HepG2 (cell line): ENCODE measurements around the gene FNDC3A. TPM values are rescaled to one million over a fixed set of nuclear protein-coding genes. Genes with fewer than 3 reads are reported as not detected.

Experiments used
- EED ChIP-seq: sonication (generic); formaldehyde crosslinking; IDR thresholded peaks from 2 replicates; pipeline ENCODE4 v1.5.0; 2020; ENCODE audit warnings: mild to moderate bottlenecking, missing genetic modification reagents
- HNRNPK ChIP-seq: fragments of 200-400 bp; formaldehyde crosslinking; IDR thresholded peaks from 2 replicates; pipeline ENCODE4 v1.6.1; 2018; ENCODE audit warnings: low read length, low read depth, moderate library complexity, mild to moderate bottlenecking; ENCODE audit not compliant: poor library complexity, severe bottlenecking
- PCBP2 ChIP-seq: fragments of 200-400 bp; formaldehyde crosslinking; optimal IDR thresholded peaks from 2 replicates; pipeline ENCODE3; 2018; ENCODE audit warnings: low read length, low read depth; ENCODE audit not compliant: poor library complexity, severe bottlenecking
- SMYD3 ChIP-seq: sonication (generic); formaldehyde crosslinking; IDR thresholded peaks from 2 replicates; pipeline ENCODE4 v1.8.1; 2023; ENCODE audit warnings: mild to moderate bottlenecking, missing genetic modification reagents
- SRF ChIP-seq: IDR thresholded peaks from 2 replicates; pipeline ENCODE4 v1.6.1; 2011; ENCODE audit warnings: mild to moderate bottlenecking, low read depth, low read length, moderate library complexity
- SSRP1 ChIP-seq: IDR thresholded peaks from 2 replicates; pipeline ENCODE4 v1.6.1; 2016; ENCODE audit warnings: control low read depth
- TBX3 ChIP-seq: fragments of 450-650 bp; IDR thresholded peaks from 2 replicates; pipeline ENCODE4 v1.6.1; 2017; ENCODE audit warnings: antibody characterized with exemption, mild to moderate bottlenecking, inconsistent platforms, borderline replicate concordance
- ZBTB7A ChIP-seq: sonication (generic); formaldehyde crosslinking; IDR thresholded peaks from 2 replicates; pipeline ENCODE4 v1.8.0; 2022; ENCODE audit warnings: mild to moderate bottlenecking, missing genetic modification reagents
- ZBTB8A ChIP-seq: sonication (generic); formaldehyde crosslinking; IDR thresholded peaks from 2 replicates; pipeline ENCODE4 v1.4.0; 2020; ENCODE audit warnings: mild to moderate bottlenecking, low read depth, missing genetic modification reagents, borderline replicate concordance
- ZNF574 ChIP-seq: sonication (generic); formaldehyde crosslinking; IDR thresholded peaks from 2 replicates; pipeline ENCODE4 v1.4.0; 2020; ENCODE audit warnings: missing genetic modification reagents
- ZNF670 ChIP-seq: sonication (generic); formaldehyde crosslinking; IDR thresholded peaks from 2 replicates; pipeline ENCODE4 v1.8.0; 2022; ENCODE audit warnings: mild to moderate bottlenecking, missing genetic modification reagents, borderline replicate concordance
- polyA plus RNA-seq, 8 experiments: library from polyadenylated mRNA; depleted of rRNA in 3 of 8; stranded (reverse) in 7 of 8; unstranded in 1 of 8; fragments of >200 nt; fragmentation: Illumina TruSeq in 4 of 8; extraction: Trizol in 4 of 8; gene quantifications; 2 replicates each; pipeline versions ENCODE4 v1.2.1 to v1.2.3, GENCODE V29; 2011 to 2016; ENCODE audit warnings: low read depth in 4 of 8, missing spikeins in 1 of 8, mixed read lengths in 1 of 8; ENCODE audit not compliant: insufficient read depth in 1 of 8
- total RNA-seq, 5 experiments: library from RNA; depleted of rRNA; stranded (reverse); fragments of >200 nt; fragmentation: Illumina TruSeq; extraction: Trizol; gene quantifications; 2 replicates each; pipeline ENCODE4 v1.2.3, GENCODE V29; 2016; ENCODE audit warnings: low read depth in 1 of 5
- TF ChIP-seq, protein P1 (sequence below): sonication (generic); formaldehyde crosslinking; conservative IDR thresholded peaks from 2 replicates; pipeline ENCODE4 v1.8.0; 2022; ENCODE audit warnings: missing genetic modification reagents
- TF ChIP-seq, protein P2 (sequence below): sonication (generic); formaldehyde crosslinking; IDR thresholded peaks from 2 replicates; pipeline ENCODE4 v1.5.0; 2020; ENCODE audit warnings: mild to moderate bottlenecking, missing genetic modification reagents, borderline replicate concordance
- TF ChIP-seq, protein P3 (sequence below): sonication (generic); formaldehyde crosslinking; IDR thresholded peaks from 2 replicates; pipeline ENCODE4 v1.5.0; 2020; ENCODE audit warnings: missing genetic modification reagents, mild to moderate bottlenecking, borderline replicate concordance
- TF ChIP-seq, protein P4 (sequence below): sonication (generic); formaldehyde crosslinking; IDR thresholded peaks from 2 replicates; pipeline ENCODE4 v1.9.0; 2022; ENCODE audit warnings: low read depth, missing genetic modification reagents

Gene FNDC3A
- total and polyA plus RNA-seq, 2 of the 13 experiments (the other 11 are each of a cell fraction or from before 2014, with no cell fraction given): 36.7 to 39.3 TPM

GRCh38 chr13:48975856-48976575 lies at the start of gene FNDC3A (continued):
- TF ChIP-seq ZNF574 (CRISPR knock-in tag) (peak; percentile 55), EED (CRISPR knock-in tag) (0 out of 2 replicates have a peak, but pooled peaks have one; percentile 3), SRF (no peak), ZBTB8A (CRISPR knock-in tag) (no peak), ZBTB7A (CRISPR knock-in tag) (0 out of 2 replicates have a peak, but pooled peaks have one; percentile 15), HNRNPK (peak; percentile 53), SMYD3 (CRISPR knock-in tag) (0 out of 2 replicates have a peak, but pooled peaks have one; percentile 20), ZNF670 (peak; percentile 66; the same call in 1 of the 2 replicates), SSRP1 (CRISPR knock-in tag) (no peak), PCBP2 (no peak), TBX3 (peak; percentile 16; the same call in 1 of the 2 replicates)
- TF ChIP-seq, protein P1, sequence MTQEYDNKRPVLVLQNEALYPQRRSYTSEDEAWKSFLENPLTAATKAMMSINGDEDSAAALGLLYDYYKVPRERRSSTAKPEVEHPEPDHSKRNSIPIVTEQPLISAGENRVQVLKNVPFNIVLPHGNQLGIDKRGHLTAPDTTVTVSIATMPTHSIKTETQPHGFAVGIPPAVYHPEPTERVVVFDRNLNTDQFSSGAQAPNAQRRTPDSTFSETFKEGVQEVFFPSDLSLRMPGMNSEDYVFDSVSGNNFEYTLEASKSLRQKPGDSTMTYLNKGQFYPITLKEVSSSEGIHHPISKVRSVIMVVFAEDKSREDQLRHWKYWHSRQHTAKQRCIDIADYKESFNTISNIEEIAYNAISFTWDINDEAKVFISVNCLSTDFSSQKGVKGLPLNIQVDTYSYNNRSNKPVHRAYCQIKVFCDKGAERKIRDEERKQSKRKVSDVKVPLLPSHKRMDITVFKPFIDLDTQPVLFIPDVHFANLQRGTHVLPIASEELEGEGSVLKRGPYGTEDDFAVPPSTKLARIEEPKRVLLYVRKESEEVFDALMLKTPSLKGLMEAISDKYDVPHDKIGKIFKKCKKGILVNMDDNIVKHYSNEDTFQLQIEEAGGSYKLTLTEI (CRISPR knock-in tag): no peak
- TF ChIP-seq, protein P2, sequence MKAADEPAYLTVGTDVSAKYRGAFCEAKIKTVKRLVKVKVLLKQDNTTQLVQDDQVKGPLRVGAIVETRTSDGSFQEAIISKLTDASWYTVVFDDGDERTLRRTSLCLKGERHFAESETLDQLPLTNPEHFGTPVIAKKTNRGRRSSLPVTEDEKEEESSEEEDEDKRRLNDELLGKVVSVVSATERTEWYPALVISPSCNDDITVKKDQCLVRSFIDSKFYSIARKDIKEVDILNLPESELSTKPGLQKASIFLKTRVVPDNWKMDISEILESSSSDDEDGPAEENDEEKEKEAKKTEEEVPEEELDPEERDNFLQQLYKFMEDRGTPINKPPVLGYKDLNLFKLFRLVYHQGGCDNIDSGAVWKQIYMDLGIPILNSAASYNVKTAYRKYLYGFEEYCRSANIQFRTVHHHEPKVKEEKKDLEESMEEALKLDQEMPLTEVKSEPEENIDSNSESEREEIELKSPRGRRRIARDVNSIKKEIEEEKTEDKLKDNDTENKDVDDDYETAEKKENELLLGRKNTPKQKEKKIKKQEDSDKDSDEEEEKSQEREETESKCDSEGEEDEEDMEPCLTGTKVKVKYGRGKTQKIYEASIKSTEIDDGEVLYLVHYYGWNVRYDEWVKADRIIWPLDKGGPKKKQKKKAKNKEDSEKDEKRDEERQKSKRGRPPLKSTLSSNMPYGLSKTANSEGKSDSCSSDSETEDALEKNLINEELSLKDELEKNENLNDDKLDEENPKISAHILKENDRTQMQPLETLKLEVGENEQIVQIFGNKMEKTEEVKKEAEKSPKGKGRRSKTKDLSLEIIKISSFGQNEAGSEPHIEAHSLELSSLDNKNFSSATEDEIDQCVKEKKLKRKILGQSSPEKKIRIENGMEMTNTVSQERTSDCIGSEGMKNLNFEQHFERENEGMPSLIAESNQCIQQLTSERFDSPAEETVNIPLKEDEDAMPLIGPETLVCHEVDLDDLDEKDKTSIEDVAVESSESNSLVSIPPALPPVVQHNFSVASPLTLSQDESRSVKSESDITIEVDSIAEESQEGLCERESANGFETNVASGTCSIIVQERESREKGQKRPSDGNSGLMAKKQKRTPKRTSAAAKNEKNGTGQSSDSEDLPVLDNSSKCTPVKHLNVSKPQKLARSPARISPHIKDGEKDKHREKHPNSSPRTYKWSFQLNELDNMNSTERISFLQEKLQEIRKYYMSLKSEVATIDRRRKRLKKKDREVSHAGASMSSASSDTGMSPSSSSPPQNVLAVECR (CRISPR knock-in tag): peak; percentile 88; the same call in 1 of the 2 replicates
- TF ChIP-seq, protein P3, sequence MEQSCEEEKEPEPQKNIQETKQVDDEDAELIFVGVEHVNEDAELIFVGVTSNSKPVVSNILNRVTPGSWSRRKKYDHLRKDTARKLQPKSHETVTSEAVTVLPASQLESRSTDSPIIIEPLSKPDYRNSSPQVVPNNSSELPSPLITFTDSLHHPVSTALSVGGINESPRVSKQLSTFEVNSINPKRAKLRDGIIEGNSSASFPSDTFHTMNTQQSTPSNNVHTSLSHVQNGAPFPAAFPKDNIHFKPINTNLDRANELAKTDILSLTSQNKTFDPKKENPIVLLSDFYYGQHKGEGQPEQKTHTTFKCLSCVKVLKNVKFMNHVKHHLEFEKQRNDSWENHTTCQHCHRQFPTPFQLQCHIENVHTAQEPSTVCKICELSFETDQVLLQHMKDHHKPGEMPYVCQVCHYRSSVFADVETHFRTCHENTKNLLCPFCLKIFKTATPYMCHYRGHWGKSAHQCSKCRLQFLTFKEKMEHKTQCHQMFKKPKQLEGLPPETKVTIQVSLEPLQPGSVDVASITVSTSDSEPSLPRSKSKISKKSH: 0 out of 2 replicates have a peak, but pooled peaks have one; percentile 19
- TF ChIP-seq, protein P4, sequence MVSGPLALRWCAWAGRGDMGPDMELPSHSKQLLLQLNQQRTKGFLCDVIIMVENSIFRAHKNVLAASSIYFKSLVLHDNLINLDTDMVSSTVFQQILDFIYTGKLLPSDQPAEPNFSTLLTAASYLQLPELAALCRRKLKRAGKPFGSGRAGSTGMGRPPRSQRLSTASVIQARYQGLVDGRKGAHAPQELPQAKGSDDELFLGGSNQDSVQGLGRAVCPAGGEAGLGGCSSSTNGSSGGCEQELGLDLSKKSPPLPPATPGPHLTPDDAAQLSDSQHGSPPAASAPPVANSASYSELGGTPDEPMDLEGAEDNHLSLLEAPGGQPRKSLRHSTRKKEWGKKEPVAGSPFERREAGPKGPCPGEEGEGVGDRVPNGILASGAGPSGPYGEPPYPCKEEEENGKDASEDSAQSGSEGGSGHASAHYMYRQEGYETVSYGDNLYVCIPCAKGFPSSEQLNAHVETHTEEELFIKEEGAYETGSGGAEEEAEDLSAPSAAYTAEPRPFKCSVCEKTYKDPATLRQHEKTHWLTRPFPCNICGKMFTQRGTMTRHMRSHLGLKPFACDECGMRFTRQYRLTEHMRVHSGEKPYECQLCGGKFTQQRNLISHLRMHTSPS: no peak; the same call in 1 of the 2 replicates
